ENCODE data around the gene TYW5. TPM values are rescaled to one million over a fixed set of nuclear protein-coding genes. Genes with fewer than 3 reads are reported as not detected.

TYW5 gene, protein sequence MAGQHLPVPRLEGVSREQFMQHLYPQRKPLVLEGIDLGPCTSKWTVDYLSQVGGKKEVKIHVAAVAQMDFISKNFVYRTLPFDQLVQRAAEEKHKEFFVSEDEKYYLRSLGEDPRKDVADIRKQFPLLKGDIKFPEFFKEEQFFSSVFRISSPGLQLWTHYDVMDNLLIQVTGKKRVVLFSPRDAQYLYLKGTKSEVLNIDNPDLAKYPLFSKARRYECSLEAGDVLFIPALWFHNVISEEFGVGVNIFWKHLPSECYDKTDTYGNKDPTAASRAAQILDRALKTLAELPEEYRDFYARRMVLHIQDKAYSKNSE
- 7.0 and 8.3 TPM in 2 replicates for total RNA-seq

DNA sequence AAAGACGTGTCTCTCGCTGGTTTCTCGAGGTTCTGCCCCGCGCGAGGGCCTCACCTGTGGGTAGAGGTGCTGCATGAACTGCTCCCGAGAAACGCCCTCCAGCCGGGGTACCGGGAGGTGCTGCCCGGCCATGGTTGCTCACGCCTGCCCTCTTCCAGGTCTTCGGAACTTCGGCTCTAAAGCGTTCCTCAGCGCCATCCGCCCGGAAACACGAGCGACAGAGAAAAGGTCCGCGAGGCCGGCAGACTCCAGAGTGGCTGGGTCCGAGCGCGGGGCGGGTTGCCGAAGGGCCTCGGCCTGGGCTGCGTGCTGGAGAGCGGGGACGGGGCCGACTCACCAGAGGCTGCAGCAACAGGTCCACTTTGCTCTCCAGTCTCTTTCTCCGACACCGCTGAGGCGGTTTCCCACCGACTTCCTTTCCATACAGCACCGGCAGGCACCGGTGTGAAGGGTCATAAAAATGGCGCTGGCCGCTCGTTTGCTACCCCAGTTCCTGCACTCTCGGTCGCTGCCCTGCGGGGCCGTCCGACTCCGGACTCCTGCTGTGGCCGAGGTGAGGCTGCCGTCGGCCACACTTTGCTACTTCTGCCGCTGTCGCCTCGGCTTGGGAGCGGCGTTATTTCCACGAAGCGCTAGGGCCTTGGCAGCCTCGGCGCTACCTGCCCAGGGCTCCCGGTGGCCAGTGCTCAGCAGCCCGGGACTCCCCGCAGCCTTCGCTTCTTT lies at the start of gene TYW5, which contains the start of gene MAIP1:
Gene TYW5 (minus strand): TSS at position 153 of the 723 bp plus-strand sequence. CDS start 21 bp downstream, at position 132.
Gene MAIP1 (plus strand): TSS at position 244 of the 723 bp plus-strand sequence. CDS start 217 bp downstream, at position 461.

GRCh38 chr2:199911052-199911876 lies 44.0 kb downstream of the TYW5 start, which contains the start of gene C2orf69:
TSS of gene C2orf69 (plus strand) at chr2:199911293. CDS start at chr2:199911439, 146 bp downstream.

Small RNA genes within 50 kb of the gene (small RNA-seq; reads per million reads assigned to genes)
- gene RN7SL717P: not detected

Other genes with a start within 250 kb of the TYW5 start
- 0.73 and 1.3 TPM in 2 replicates for gene FTCDNL1, start 104.3 kb downstream of the TYW5 start, total RNA-seq
- 13.8 and 14.3 TPM in 2 replicates for gene C2orf69, start 44.2 kb downstream of the TYW5 start, total RNA-seq
- 20.8 and 21.1 TPM in 2 replicates for gene MAIP1, start 91 bp upstream of the TYW5 start, total RNA-seq

Data from hair follicle dermal papilla cell (primary cell).